NCI-H345 treated with DMSO at 0.1 percent for 48 hours (cell line): ENCODE measurements around the gene FBF1.

Source experiments
- DNase-seq: peaks from one replicate; lab custom pipeline; 2025; ENCODE audit not compliant: unreplicated experiment; lab: John Stamatoyannopoulos, UW

The FBF1 gene

DNA sequence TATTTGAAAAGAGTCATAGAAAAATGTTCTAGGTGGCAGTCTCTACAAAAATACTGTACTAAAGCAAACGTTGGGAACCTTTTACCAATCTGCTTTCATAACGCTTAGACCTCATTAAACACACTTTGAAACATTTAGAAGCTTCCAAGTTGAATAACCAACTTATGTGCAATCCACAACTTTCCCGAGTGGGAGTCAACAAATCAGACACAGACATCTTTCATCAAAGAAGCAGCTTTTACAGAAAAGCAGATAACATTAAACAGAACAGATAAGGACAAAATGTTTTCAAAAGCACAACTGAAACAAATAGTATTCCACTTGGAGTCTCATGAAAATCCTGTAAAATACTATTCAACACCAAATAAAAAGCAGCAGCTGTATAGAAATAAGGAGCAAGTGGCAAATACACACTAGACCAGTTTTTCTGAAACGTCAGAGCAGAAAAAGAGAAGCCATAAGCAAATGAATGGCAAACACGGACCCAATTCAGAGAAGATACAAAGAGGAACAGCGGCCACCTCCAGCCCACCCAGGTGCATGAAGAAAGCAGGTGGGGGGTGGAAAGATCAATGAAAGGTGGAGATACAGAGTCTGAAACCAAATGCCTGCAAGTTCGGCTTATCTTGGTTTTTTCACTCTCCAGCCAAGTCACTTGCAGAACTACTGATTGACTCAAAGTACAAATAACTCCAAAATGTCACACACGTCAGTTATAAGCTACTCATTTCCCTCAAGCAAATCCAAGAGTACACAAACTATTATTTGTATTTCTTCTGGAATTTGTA lies 18.4 kb upstream of the FBF1 start:
- no peak for DNase-seq

DNA sequence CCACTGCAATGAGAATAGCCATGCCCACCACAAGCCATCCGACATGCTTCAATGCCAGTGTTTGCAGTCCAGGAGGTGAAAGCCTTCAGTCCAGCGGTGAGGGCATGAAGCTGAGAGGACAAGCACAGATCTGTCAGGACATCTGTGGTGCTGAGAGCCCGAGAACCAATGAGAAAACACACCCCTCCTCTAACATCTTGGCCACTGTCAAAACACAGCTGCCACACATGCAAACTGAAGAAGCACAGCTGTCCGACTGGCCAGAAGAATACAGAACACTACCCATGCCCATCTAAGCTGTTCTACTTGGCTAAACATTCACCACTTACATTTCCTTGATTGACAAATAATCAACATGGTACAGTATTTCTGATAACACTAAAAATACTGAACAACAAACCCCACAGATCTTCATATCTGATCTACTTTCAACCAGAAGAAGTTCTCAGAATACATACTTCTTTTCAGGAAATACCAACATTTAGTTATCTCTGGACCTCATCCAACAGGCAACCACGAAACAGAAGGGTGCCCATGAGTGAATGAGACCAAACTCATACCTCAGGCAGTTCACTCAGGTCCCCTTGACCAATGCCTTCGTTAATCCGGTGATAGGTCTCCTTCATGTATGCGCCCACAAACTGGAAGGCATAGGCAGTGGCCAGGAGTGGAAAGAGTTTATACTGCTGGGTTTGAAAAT lies 10.2 kb upstream of the FBF1 start:
- no peak for DNase-seq

DNA sequence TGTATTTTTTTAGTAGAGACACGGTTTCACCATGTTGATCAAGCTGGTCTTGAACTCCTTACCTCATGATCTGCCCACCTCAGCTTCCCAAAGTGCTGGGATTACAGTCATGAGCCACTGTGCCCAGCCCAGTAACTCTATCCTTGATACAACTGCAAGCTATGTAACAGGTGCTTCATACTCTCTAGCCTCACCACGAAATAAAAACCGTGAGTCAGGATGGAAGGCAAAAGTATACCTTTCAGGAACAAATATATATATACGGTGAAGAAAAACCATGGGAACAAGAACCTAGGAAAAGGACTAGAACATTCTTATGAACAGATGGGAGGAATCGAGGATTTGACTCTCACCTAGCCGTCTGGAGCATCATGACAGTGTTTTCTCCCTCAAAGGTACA lies 9.6 kb upstream of the FBF1 start:
- no peak for DNase-seq

DNA sequence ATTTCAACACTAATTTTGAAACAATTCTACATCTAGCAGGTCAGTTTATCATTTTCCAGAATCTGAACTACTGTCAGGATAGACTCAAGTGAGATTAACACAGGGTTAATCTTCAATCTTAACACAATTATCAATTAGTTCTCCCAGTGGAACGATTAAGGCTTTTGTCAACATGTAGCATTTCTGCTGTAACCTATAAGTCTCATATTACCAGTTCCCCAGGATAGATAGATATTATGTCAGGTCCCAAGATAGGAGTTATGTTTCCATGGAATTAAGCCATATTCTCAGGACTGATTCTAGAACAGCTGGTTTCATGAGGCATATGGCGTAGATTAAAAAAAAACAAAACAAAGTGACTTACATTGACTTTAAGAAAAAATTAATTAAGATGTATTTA lies 4.4 kb upstream of the FBF1 start:
- no peak for DNase-seq

DNA sequence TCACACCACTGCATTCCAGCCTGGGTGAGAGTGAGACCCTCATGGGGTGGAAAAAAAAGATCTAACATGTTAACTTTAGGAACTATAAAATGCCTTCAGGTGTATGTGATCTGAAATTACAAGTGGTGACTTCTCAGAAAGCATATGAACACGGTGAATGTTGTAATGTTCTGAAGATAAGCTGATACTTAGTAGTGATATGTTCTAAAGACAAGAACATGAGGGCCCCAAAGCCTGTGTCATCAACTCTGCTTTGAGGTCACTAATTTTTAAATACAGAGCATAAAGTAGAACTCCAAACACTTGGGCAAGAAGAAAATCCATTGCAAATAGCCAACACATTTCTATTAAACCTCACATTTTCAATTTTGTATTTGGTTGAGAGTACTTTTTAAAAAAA lies 2.6 kb upstream of the FBF1 start:
- no peak for DNase-seq

DNA sequence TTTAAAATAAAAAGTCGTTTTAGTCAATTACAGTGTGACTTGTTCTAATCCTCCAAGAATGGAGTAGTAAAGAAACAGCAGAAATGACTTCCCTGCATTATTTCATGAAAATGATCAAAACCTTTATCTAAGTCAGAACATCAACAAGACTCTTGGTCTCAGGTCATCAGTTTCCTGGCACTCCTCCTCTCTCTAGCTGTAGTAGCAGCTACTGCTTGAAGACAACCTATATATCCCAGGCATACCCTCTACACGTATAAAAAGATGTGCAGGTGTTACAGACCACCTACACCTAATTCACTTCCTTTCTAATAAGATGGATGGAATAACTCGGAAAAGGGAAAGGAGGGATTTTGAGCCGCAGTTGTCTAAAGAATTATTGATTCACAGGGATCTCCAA lies 1.6 kb upstream of the FBF1 start:
- DNase-seq = no peak

DNA sequence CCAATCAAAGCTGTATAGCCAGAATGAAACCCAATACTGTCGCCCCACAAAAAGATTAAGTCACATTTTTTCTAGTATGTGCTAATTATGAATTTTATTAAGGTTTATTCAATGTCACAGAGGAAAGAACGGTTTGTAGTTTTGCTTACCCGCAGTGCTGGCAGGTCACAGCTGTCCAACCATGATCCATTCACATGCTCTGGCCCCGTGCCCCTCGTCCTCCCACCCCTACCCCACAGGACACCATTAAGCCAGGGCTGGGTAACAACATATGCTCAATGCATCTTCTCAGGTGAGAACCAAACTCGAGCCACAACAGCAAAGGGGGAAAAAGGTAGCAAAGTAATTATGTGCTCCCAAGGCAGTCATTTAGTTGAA lies 589 bp upstream of the FBF1 start:
- no peak for DNase-seq

DNA sequence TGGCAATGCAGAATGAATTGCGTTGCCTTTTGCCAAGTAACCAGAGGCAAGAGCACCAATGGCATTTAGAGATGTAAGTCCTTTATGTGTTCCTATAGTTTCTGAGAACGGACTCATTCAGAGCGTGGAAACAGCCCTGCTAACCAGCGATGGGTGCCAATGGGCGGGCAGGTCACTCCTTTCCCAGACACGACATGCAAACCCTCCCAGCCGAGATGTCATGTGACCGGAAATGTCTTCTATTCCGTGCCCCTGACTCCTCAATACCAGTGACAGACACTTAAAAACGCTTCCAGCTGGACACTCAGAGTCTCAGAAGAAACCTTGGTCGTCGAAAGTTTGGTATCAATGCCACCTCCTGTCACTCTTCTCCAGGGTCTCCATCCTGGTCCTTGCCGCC lies 3.2 kb downstream of the FBF1 start:
- DNase-seq = no peak

DNA sequence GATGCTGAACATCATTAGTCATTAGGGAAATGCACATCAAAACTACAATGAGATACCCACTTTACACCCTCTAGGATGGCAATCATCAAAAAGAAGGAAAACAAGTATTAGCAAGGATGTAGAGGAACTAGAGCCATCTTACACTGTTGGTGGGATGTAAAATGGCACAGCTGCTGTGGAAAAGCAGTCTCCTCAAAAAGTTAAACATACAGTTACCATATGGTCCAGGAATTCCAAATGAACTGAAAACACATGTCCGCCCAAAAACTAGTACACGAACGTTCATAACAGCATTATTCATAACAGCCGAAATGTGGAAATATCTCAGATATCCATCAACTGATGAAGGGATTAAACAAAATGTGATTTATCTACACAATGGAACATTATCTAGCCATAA lies 7.0 kb downstream of the FBF1 start:
- no peak for DNase-seq

DNA sequence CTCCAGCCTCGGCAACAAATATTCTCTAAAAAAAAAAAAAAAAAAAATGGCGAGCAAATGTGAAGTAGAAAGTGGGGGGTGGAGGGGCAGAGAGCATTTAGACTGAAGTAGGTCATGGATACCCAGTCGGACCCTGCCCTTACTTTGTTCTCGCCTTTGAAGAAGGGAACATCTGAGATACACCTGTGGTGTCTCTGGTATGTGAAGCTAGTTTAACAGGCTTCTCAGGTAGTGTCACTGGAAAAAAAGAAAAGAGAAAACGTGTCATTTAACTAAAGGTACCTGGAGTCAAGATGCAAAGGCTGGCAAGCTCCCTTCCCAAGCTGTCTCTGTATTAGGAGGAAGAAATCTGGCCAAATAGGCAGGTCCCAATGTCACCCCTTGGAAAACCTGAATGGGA lies 8.0 kb downstream of the FBF1 start:
- DNase-seq = no peak

DNA sequence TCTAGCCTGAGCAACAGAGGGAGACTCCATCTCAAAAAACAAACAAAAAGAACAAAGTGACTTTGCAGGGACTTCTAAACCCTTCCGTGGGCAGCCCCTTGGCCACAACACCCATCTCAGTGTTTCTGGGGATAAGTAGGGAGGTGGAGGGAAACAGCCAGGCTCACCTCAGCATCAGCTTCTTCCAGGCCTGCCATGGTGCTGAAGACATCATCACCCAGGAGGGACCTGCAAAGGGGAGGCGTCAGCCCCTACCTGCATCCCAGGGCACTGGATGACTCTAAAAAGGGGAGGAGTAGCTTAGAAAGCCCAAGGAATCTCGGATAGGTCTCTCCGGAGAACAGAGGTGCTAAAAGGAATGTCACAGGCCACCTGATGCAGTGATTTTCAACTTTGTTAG lies 9.8 kb downstream of the FBF1 start:
- DNase-seq = no peak

DNA sequence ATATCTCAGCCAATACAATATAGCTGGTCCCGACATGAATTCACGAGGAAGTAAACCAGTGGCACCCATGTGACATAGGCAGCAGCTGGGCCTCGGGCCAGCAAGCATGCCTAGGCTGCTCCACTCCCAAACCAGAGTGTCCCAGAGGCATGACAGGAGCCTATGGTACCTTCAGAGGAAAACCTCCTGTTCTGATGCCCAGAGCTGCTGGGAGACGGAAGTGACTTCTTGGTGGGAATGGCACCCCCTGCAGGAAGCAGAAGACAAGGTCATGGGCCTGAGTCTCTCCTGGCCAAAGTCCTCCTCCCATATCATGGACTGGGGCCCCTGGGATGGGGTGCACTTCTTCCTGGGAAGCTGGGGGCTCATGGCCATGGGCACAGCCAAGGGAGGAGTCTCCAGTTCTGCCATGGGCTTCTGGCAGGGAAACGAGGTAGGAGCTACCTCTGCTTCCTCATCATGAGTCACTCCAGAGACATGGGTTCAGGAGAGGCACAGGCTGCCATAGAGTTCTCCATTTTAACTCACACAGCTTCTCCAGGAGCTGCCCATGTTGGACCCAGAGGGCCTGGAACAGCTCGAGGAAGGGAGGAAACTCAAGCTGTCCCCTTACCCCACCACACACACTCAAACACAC lies 13.4 kb downstream of the FBF1 start:
- no peak for DNase-seq

DNA sequence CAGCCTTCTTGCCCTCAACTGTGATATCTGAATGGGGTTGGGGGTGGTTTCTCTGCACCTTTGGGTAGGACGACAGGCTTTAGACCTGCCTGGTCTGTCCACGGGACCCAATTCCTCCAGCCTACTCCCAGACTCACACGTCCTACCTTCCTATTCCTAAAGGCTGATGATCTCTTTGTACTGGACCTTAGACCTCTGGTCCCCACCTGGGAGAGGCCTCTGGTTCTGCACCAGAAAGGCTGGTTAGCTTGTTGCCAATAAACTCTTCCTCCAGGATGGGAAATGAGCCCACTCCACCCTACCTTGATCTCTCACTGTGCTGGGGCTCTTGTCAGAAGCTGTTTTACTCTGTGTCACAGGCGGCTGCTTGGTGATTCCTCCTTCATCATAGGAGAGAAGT lies 14.4 kb downstream of the FBF1 start:
- no peak for DNase-seq

DNA sequence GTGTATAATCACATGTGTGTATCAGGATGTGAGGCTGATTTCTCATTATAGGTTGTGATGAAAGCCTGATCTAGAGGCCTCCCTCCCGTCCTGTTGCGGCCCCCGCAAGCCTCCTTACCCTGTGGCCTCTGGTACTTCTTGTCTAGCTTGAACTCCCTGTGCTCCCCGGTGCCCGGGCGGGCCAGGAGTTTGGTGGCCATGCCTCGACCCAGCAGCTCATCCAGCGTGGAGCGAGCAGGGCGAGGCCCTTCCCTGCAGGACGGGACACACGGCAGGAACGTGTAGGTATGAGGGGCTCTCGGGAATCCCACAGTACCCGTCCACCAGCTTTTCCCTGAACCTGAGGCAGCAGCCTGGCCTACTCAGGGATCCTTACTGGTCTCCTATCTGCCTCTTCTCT lies 14.9 kb downstream of the FBF1 start:
- no peak for DNase-seq

DNA sequence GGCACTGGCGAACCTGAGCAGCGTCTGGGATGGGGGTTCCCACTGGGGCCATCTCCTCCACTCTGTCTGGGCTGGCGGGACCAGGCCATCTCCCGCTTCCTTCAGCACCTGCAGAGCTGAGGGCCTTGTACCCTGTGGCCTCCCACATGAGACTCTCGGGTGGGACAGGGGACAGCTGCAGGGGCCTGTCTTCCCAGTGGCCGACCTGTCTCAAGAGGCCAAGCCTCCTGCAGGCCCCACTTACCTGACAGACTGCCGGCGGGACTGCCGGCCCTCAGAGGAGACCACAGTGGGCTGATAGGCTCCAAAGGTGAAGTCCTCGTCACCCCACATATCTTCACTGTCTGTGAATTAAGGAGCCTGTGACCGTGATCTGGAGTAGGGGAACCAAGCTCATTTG lies 15.7 kb downstream of the FBF1 start:
- DNase-seq = no peak

DNA sequence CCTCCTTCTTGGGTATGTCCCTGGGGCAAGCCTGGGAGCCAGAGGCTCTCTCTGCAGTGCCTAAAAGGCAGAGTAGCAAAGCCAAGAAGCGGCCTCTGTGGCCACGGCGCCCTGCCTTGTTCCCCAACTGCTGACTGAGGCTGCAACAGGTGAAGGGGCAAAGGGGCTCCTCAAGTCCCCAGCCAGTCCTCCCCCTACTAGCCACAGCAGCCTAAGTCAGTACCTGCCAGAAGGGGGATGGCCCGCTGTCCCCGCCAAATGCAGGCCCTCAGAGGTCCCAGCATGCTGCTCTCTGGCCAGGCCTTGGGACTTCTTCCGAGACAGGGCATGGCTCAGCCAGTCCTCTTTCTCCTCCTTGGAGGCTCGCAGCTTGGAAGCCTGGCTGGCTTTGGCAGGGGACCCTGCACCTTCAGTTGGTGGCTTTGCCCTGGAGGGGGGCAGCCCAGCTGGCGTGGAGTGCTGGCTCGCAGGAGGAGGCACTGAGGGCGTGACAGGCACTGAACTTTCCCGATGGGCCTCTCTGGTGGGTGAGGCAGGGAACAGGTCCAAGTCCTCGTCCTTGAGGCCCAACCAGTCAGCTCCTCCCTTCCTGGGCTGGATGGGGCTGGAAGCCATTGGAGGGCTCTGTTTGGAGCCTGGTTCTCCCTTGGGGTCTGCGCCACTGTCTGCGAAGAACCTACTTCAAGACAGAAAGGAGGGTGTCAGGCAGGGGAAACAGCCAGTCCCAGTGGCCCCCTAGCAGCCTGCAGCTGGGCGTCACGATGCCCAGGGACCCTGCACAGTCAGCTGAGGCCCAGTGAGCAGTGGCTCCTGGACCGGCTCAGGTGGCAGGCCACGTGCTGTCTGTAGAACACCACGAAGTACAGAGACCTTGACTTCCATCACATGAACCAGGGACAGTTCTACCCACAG lies 17.6 kb downstream of the FBF1 start:
- no peak for DNase-seq

DNA sequence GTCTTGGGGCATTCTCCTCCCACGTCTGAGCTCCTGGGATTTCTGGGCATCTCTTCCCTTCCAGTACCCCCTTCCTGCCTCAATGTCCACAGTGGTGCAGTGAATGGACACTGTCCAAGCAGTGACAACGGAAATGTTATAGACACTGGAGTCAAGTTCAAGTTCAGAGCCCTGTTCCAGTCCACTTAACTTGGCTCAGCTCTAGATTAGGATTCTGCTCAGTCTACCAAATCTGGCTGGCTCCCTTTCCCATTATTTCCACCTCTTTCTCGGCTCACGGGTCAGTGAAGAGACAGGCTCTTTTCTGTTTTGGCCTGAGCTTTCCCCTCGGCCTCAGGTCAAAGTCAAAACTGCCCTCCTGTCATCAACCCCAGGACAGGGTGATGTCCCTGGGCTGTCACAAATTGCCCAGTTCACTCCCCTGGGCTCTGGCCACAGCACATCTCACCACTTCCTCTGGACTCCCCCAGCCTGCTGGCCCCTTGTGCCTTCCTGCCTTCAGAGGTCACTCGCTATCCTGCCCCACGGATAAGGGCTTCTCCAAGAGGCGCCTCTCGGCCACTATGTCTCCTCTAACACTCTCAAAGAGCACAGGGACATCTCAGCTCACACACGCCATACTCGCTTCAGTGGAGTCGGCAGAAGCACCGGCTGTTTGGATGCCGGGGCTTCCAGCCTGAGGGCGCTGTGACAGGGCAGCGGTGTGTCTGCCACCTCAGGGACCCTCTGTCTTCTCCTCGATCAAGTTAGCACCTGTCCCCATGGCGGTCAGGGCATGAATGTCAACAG lies 18.5 kb downstream of the FBF1 start:
- DNase-seq = no peak

DNA sequence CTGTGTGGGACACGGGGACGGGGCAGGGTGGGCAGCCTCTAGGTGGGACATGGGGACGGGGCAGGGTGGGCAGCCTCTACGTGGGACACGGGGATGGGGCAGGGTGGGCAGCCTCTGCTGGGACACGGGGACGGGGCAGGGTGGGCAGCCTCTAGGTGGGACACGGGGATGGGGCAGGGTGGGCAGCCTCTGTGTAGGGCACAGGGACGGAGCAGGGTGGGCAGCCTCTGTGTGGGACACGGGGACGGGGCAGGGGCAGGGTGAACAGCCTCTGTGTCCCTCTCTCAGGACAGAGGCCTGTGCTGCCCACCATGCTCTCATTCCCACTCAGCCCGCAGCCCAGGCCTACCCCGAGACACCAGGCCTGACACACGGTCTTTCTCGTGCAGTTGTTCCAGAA lies 19.2 kb downstream of the FBF1 start:
- DNase-seq = no peak

DNA sequence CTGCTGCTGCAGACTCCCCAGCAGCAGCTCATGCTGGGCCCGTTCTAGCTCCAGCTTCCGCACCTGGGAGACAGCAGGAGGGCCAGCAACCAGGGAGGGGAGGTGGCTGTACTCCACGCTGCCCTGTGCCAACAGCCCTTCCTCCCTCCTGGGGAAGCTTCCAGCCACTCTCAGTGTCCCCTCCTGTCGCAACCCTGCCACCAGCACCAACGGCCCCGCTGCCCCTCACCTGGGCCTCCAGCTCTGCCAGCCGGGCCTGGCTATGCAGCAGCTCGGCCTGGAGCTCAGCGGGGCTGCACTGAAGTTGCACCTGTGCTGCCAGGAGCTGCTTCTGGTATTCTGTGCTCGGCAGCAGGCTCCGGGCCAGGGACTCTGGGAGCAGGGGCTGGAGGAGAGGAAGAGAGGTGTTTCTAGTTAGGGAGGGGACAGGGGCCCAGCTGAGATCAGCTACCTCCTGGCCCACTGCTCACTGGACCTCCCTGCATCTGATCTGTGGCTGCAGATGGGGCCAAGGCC lies 20.7 kb downstream of the FBF1 start:
- no peak for DNase-seq

DNA sequence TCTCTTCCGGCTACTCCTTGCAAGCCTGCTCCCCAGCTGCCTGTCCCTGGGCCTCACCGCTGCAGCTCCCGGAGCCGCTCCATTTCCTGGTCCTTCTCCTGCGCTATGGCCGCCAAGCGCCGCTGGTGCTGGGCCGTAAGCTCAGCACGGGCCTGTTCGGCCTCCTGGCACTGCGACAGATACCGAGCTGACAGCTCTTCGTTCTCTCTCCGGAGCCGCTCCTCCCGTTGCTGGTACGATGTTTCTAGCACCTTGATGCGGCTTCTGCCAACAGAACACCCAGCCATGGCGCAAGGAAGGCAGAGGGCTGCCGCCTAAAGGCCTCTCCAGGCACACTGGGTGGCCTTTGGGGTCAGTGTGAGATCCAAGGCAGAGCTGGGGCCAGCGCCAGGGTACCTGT lies 21.2 kb downstream of the FBF1 start:
- DNase-seq = no peak
